Epithelial cell of proximal tubule (primary cell): Measurements from ENCODE around the gene CLIP1. TPM values are rescaled to one million over a fixed set of nuclear protein-coding genes. Genes with fewer than 3 reads are reported as not detected.

Experiments used
- DNase-seq: peaks from one replicate; pipeline ENCODE4 v3.0.0-alpha.2; 2011; ENCODE audit warnings: low read depth
- H3K4me3 ChIP-seq: 2 replicates; pipeline ENCODE4 v1.5.1; 2011; ENCODE audit warnings: low read depth, mild to moderate bottlenecking, low read length
- total RNA-seq: library from RNA; depleted of rRNA; stranded (reverse); fragments of >200 nt; gene quantifications from 2 replicates; pipeline ENCODE4 v1.2.3, GENCODE V29; 2015
- TF ChIP-seq, protein P1 (sequence below): conservative IDR thresholded peaks from 2 replicates; pipeline ENCODE4 v1.5.1; 2012; ENCODE audit warnings: low read depth, mild to moderate bottlenecking, low read length

Gene CLIP1
- total RNA-seq, 1 donor from 2014 or later = 49.6 TPM

DNA sequence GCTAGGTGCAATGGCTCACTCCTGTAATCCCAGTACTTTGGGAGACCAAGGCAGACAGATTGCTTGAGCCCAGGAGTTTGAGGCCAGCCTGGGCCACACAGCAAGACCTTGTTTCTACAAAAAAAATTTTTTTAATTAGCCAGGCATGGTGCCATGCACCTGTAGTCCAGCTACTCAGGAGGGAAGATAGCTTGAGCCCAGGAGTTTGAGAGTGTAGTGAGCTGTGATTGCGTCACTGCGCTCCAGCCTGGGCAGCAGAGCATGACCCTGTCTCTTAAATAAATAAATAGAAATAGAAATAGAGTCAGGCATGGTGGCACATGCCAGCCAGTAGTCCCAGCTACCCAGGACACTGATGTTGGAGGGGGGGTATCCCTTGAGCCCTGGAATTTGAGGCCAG is 36.7 kb upstream of the CLIP1 start:
- H3K4me3 ChIP-seq = no peak overlapping the region
- TF ChIP-seq, protein P1, sequence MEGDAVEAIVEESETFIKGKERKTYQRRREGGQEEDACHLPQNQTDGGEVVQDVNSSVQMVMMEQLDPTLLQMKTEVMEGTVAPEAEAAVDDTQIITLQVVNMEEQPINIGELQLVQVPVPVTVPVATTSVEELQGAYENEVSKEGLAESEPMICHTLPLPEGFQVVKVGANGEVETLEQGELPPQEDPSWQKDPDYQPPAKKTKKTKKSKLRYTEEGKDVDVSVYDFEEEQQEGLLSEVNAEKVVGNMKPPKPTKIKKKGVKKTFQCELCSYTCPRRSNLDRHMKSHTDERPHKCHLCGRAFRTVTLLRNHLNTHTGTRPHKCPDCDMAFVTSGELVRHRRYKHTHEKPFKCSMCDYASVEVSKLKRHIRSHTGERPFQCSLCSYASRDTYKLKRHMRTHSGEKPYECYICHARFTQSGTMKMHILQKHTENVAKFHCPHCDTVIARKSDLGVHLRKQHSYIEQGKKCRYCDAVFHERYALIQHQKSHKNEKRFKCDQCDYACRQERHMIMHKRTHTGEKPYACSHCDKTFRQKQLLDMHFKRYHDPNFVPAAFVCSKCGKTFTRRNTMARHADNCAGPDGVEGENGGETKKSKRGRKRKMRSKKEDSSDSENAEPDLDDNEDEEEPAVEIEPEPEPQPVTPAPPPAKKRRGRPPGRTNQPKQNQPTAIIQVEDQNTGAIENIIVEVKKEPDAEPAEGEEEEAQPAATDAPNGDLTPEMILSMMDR = no peak
- DNase-seq = peak; percentile 40

GRCh38 chr12:122458105-122459035 is 35.9 kb upstream of the CLIP1 start:
- TF ChIP-seq, protein P1 = no peak
- no peak for DNase-seq
- H3K4me3 ChIP-seq = no peak overlapping the region

GRCh38 chr12:122457627-122458026 is 35.2 kb upstream of the CLIP1 start:
- TF ChIP-seq, protein P1 = no peak
- no peak overlapping the region for H3K4me3 ChIP-seq
- DNase-seq = no peak

GRCh38 chr12:122454739-122455138 is 32.3 kb upstream of the CLIP1 start:
- no peak for DNase-seq
- no peak overlapping the region for H3K4me3 ChIP-seq
- TF ChIP-seq, protein P1 = no peak

DNA sequence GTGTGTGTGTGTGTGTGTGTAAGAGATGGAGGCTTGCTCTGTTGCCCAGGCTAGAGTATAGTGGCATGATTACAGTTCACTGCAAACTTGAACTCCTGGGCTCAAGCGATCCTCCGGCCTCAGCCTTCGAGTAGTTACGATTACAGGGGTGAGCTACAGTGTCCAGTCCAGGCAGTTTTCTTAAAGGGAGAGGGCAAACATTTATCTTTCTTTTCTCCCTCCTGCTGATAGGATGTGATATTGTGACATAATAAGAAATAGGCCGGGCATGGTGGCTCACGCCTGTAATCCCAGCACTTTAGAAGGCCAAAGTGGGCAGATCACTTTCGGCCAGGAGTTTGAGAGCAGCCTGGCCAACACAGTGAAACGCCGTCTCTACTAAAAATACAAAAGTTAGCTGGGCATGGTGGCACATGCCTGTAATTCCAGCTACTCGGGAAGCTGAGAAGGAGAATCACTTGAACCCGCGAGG is 31.8 kb upstream of the CLIP1 start:
- no peak for DNase-seq
- TF ChIP-seq, protein P1 = no peak
- no peak overlapping the region for H3K4me3 ChIP-seq

DNA sequence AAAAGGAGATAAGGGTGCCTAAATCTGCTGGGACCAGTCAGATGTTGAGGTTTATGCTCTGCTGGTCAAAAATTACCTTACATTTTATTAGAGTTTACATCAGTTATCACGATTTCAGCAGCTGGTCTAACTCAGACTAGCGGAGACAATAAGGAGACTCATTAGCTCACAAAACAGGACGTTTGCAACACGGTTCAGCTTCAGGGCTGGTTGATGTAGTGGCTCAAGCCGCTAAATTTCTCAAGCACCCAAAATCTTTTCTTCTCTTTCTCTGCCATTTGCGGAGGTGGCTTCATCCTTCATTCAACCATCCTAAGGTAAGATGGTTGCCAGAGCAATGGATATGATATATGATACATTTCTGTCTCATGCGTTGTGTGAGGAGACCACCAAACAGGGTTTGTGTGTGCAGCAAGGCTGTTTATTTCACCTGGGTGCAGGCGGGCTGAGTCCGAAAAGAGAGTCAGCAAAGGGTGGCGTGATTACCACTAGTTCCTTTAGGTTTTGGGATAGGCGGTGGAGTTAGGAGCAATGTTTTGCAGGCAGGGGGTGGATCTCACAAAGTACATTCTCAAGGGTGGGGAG is 30.3 kb upstream of the CLIP1 start:
- H3K4me3 ChIP-seq = no peak overlapping the region
- TF ChIP-seq, protein P1 = no peak
- DNase-seq = no peak
